ENCODE data around the gene IREB2. TPM values are rescaled to one million over a fixed set of nuclear protein-coding genes. Genes with fewer than 3 reads are reported as not detected.
A peak's percentile ranks its signal among the peaks of the same experiment; 100 is the strongest.

IREB2 gene
- total RNA-seq, 4 donors from 2014 or later: 17.2 to 35.3 (median 25.1) TPM

GRCh38 chr15:78394981-78395616 lies 42.9 kb upstream of the IREB2 start:
- Histone ChIP-seq H3K27ac (no peak overlapping the region), H3K36me3 (no peaks in the 10 kb centered on the region), H3K27me3 (peaks cover 0 to 21% (median 0%) of the 10 kb centered on the region in 4 donors), H3K4me3 (no peak overlapping the region), H3K9me3 (no peaks in the 10 kb centered on the region), H3K4me1 (peaks cover 0 to 21% (median 6%) of the 10 kb centered on the region in 3 donors)
- intact Hi-C loops (cut with DNase I): no loop called here
- WGBS, 2 donors: 61 to 73% methylated on average over 12 to 13 of the region's 13 CpGs
- TF ChIP-seq CTCF (IDR thresholded peaks at IDR 0.05) (no peak), POLR2A (IDR thresholded peaks at IDR 0.05) (no peak)
- DNase-seq: no peak

- Histone ChIP-seq H3K27me3 (peaks cover 0 to 16% (median 0%) of the 10 kb centered on the region in 4 donors), H3K4me3 (no peak overlapping the region), H3K27ac (no peak overlapping the region), H3K4me1 (peaks cover 0 to 21% (median 6%) of the 10 kb centered on the region in 3 donors), H3K9me3 (no peaks in the 10 kb centered on the region), H3K36me3 (no peaks in the 10 kb centered on the region)
- intact Hi-C loops (cut with DNase I): no loop called here
- 77 to 88% methylated on average over 4 to 5 of the region's 9 CpGs for WGBS, 2 donors
- TF ChIP-seq POLR2A (IDR thresholded peaks at IDR 0.05): no peak
- no peak for DNase-seq
Measured at GRCh38 chr15:78396186-78396814, 41.7 kb upstream of the IREB2 start.

- Histone ChIP-seq H3K4me3 (no peak overlapping the region), H3K9me3 (no peaks in the 10 kb centered on the region), H3K4me1 (peaks cover 0 to 21% (median 6%) of the 10 kb centered on the region in 3 donors), H3K27ac (no peak overlapping the region), H3K36me3 (no peaks in the 10 kb centered on the region), H3K27me3 (peaks cover 0 to 18% (median 0%) of the 10 kb centered on the region in 4 donors)
- intact Hi-C loops (cut with DNase I): no loop called here
- TF ChIP-seq POLR2A (IDR thresholded peaks at IDR 0.05) (no peak), CTCF (IDR thresholded peaks at IDR 0.05) (peak in 2 of 6 experiments; percentile 12 to 36)
- WGBS, 2 donors: 37 to 40% methylated on average over 4 to 7 of the region's 9 CpGs
- DNase-seq: no peak
Measured at GRCh38 chr15:78396976-78397375, 41.0 kb upstream of the IREB2 start.

GRCh38 chr15:78397382-78397781 lies 40.6 kb upstream of the IREB2 start:
- no peak for DNase-seq
- Histone ChIP-seq H3K27ac (no peak overlapping the region), H3K9me3 (no peaks in the 10 kb centered on the region), H3K27me3 (peaks cover 0 to 22% (median 0%) of the 10 kb centered on the region in 4 donors), H3K4me3 (no peak overlapping the region), H3K4me1 (peaks cover 0 to 21% (median 6%) of the 10 kb centered on the region in 3 donors), H3K36me3 (no peaks in the 10 kb centered on the region)
- intact Hi-C loops (cut with DNase I): no loop called here
- 83 to 84% methylated on average over 2 of the region's 2 CpGs for WGBS, 2 donors
- TF ChIP-seq POLR2A (IDR thresholded peaks at IDR 0.05) (no peak), CTCF (IDR thresholded peaks at IDR 0.05) (no peak)

GRCh38 chr15:78398076-78398825 lies 39.8 kb upstream of the IREB2 start:
- Histone ChIP-seq H3K27ac (no peak overlapping the region), H3K27me3 (peaks cover 0 to 28% (median 0%) of the 10 kb centered on the region in 4 donors), H3K36me3 (no peaks in the 10 kb centered on the region), H3K4me1 (peaks cover 0 to 21% (median 6%) of the 10 kb centered on the region in 3 donors), H3K4me3 (no peak overlapping the region), H3K9me3 (no peaks in the 10 kb centered on the region)
- no peak for DNase-seq
- TF ChIP-seq POLR2A (IDR thresholded peaks at IDR 0.05) (no peak), CTCF (IDR thresholded peaks at IDR 0.05) (no peak)
- intact Hi-C loops (cut with DNase I): no loop called here
- WGBS, 2 donors: 68 to 79% methylated on average over 11 of the region's 11 CpGs
